NOMO-1 treated with dmso at 0.1 percent for 144 hours (cell line): ENCODE data around the gene CNOT10.
"Not testable (repeated sequence)": the region's sequence is repeated elsewhere in the genome, so short reads cannot be mapped to it uniquely, and the experiment has no call there.

ENCODE experiments used
- DNase-seq: peaks from one replicate; lab custom pipeline; 2025; ENCODE audit not compliant: unreplicated experiment; lab: John Stamatoyannopoulos, UW

The CNOT10 gene, protein sequence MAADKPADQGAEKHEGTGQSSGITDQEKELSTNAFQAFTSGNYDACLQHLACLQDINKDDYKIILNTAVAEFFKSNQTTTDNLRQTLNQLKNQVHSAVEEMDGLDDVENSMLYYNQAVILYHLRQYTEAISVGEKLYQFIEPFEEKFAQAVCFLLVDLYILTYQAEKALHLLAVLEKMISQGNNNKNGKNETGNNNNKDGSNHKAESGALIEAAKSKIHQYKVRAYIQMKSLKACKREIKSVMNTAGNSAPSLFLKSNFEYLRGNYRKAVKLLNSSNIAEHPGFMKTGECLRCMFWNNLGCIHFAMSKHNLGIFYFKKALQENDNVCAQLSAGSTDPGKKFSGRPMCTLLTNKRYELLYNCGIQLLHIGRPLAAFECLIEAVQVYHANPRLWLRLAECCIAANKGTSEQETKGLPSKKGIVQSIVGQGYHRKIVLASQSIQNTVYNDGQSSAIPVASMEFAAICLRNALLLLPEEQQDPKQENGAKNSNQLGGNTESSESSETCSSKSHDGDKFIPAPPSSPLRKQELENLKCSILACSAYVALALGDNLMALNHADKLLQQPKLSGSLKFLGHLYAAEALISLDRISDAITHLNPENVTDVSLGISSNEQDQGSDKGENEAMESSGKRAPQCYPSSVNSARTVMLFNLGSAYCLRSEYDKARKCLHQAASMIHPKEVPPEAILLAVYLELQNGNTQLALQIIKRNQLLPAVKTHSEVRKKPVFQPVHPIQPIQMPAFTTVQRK

DNA sequence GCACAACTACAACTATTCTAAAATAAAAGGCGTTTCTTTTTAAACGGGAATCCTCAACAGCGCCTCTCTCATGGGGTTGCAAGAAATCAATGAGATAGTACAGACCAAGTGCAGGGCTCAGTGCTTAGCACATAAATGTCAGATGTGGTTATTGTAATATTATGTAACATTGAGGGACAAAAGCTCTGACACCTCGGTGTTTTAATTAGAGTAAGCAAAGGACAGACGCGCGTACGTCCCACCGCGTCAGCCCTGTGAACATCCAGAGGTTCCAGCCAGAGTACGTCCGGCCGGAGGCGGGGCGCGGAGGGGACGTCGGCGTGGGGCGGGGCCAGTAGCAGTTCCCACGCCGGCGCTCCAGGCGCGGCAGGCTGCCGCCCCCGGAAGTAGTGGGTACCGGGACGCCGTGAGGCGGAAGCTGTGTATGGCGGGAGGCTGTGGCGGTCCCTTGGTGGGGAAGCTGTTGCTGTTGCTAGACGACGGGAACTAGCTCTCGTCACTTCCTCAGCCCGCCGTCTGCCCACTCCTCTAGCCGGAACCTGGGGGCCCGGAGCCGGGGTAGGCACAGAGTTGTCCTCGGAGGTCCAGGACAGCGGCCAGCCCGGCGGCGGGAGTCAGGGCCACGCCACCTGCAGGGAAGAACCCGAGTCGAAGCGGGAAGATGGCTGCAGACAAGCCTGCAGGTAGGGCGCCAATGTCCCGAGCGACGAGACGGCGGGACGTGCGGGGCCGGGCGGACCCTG, at the start of gene CNOT10:
TSS of gene CNOT10 (plus strand) at position 389 of the 743 bp plus-strand sequence. CDS start at position 662, 273 bp downstream.
- DNase-seq = peak; percentile 97

DNA sequence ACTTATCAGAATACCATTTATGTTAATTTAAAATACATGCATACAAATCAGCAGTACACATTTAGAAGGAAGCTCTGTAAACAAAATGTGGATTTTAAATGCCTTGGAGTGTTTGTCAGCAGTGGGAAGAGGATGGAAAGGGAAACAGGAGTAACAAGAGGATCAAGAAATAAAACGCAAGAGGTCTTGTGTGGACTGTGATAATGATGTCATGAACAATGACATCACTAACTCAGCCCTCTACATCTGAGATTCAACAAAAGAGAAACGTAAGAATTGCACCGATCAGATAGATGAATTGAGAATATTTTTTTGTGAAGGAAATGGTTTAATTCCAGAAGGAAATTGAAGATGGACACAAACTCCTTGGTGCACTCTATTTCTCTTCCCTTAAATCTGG, 44.0 kb upstream of the CNOT10 start:
- DNase-seq = no peak

DNA sequence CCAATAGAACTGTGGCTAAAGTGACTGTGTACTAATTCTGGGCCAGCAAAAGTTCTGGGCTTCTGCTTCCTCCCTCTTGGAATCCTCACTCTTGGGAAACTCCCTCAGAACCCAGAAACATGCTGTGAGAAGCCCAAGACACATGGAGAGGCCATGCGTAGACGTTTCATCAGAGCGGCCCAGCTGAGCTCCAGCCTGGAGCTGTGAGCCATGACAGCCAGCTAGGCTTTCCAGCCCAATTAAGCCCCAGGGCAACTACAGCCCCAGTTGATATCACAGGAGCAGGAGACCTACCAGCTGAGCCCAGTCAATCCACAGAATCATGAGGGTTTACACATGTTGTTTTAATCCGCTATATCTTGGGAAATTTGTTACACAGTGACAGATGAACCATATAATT, 43.6 kb upstream of the CNOT10 start:
- no peak for DNase-seq

GRCh38 chr3:32643354-32643753, 41.6 kb upstream of the CNOT10 start:
- no peak for DNase-seq

DNA sequence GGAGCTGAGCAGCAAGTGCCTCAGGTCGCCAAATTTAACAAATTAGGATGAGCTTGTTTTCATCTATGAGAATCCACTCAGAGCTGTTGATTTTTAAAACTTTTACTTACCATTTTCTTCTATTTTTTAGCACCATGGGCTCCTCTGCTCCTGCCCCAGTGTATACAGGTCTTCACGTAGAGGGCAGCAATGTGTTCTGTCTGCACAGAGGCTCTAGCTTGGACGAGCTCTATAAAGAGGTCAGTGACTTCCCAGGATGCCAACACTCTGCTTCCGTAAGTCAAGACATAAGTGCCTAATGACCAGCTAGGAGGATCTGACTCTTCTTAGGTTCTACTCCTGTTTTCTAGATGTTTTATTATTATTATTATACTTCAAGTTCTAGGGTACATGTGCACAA, 41.2 kb upstream of the CNOT10 start:
- DNase-seq = no peak

DNA sequence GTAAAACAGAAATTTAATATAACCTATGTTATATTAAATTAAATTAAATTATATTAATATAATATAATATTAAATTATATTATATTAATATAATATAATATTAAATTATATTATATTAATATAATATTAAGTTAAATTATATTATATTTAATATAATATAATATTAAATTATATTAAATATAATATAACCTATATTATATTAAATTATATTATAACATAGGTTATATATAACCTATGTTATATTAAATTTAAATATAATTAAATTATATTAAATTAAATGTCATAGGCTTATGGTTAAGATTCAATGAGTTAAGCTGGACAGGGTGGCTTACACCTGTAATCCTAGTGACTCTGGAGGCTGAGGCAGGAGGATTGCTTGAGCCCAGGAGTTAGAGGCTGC, 40.6 kb upstream of the CNOT10 start:
- DNase-seq = no peak

- no peak for DNase-seq
Observed at GRCh38 chr3:32646761-32647160, 38.2 kb upstream of the CNOT10 start.

GRCh38 chr3:32652337-32653100, 32.5 kb upstream of the CNOT10 start:
- DNase-seq = not testable (repeated sequence)

DNA sequence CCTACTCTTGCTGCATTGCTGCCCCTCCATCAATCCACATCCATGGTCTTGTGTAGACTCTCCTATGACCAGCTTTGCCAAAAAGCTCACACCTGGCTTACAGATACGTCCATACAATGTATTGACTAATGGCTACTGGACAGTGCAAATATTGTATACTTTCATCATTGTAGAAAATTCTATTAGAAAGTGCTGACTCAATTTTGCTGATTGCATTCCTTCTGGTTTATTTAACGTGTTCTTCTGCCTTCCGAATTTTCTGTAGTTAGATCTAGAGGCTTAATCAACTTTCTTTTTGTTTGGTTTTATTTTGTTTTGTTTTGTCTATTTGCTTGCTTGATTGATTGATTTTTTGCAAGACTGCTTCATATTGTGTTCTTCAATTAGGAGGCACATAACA, 29.8 kb upstream of the CNOT10 start:
- DNase-seq = no peak

GRCh38 chr3:32660634-32661033, 24.4 kb upstream of the CNOT10 start:
- no peak for DNase-seq

- no peak for DNase-seq
Observed at GRCh38 chr3:32662647-32663046, 22.3 kb upstream of the CNOT10 start.

DNA sequence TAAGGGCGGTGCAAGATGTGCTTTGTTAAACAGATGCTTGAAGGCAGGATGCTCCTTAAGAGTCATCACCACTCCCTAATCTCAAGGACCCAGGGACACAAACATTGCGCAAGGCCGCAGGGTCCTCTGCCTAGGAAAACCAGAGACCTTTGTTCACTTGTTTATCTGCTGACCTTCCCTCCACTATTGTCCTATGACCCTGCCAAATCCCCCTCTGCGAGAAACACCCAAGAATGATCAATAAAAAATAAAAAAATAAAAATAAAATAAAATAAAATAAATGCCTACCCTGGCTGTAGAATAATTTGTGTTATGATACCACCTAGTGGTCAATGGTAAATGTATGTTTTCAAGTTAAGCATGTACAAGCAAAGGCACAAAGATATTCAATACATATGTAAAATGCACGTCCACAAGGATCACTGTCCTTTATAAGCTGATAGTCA, 20.3 kb upstream of the CNOT10 start:
- not testable (repeated sequence) for DNase-seq

GRCh38 chr3:32667072-32667582, 17.9 kb upstream of the CNOT10 start:
- no peak for DNase-seq

- not testable (repeated sequence) for DNase-seq
Observed at GRCh38 chr3:32669226-32669625, 15.8 kb upstream of the CNOT10 start.

DNA sequence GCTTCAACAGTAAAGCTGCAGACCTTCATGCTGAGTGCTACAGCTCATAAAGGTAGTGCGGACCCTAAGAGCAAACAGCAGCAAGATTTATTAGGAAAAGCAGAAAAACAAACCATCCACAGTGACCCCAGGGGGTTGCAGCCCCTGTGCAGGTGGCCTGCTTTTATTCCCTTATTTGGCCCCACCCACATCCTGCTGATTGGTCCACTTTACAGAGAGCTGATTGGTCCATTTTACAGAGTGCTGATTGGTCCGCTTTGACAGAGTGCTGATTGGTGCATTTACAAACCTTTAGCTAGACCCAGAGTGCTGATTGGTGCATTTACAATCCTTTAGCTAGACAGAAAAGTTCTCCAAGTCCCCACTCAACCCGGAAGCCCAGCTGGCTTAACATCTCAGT, 11.3 kb upstream of the CNOT10 start:
- DNase-seq = not testable (repeated sequence)

- no peak for DNase-seq
Observed at GRCh38 chr3:32675164-32675563, 9.8 kb upstream of the CNOT10 start.

DNA sequence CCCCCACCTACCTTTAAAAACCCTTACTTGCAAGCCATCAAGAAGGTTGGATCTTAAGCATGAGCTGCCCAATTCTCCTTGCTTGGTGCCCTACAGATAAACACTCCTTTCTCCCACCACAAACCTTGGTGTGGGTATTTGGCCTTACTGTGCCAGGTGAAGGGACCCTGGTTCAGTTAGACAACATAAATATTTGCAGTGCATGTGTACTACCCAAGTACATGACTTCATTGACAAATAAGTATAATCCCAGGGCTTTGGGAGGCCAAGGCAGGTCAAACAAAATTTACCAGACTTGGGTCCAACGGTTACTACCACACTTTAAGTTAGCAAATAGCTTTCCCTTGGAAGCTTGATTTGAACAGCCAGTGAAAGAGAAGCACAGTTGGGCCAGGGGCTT, 9.3 kb upstream of the CNOT10 start:
- no peak for DNase-seq

GRCh38 chr3:32681811-32682210, 3.2 kb upstream of the CNOT10 start:
- DNase-seq = no peak

GRCh38 chr3:32684029-32684799, 774 bp upstream of the CNOT10 start:
- DNase-seq = no peak
